IMR-90 (cell line): ENCODE results near the gene NAA30. TPM values are rescaled to one million over a fixed set of nuclear protein-coding genes. Genes with fewer than 3 reads are reported as not detected.

Experiments
- ATAC-seq: fragments of 200-7000 bp; cut with Tn5 transposase; 2 replicates; pipeline ENCODE4 v1.9.1; 2020; ENCODE audit warnings: low read depth, mild to moderate bottlenecking, moderate library complexity
- BruUV-seq: library from RNA; stranded (reverse); fragments of 400-500 nt; replicated peaks from 2 replicates; lab custom pipeline; 2021; lab: Mats Ljungman, UMichigan
- CTCF ChIA-PET: fragments of 300-600 bp; formaldehyde crosslinking; extraction: SDS; loops from one replicate; lab custom pipeline; 2021; ENCODE audit warnings: antibody characterized with exemption; lab: Yijun Ruan, JAX
- POLR2A ChIA-PET: fragments of 300-600 bp; sonication (Branson Sonifier 250); formaldehyde crosslinking; loops from one replicate; lab custom pipeline; 2022; ENCODE audit warnings: antibody characterized with exemption; ENCODE audit not compliant: unreplicated experiment; lab: Charles Lee
- DNase-seq: peaks from one replicate; pipeline ENCODE4 v3.0.0; 2013
- H2AFZ ChIP-seq: replicated peaks from 2 replicates; pipeline ENCODE3; 2013; ENCODE audit warnings: low read length, mild to moderate bottlenecking; ENCODE audit not compliant: poor library complexity
- H2AK5ac ChIP-seq: 2 replicates; pipeline ENCODE4 v1.6.1; 2013; ENCODE audit warnings: low read depth, low read length, inconsistent platforms
- H2AK9ac ChIP-seq: replicated peaks from 2 replicates; pipeline ENCODE3; 2013; ENCODE audit warnings: mild to moderate bottlenecking, low read depth, low read length, moderate library complexity; ENCODE audit not compliant: poor library complexity
- H2BK120ac ChIP-seq: 2 replicates; pipeline ENCODE4 v1.6.1; 2013; ENCODE audit warnings: low read depth, low read length, inconsistent platforms
- H2BK15ac ChIP-seq: 3 replicates; pipeline ENCODE4 v1.6.1; 2013; ENCODE audit warnings: low read depth, low read length, inconsistent platforms
- H2BK20ac ChIP-seq: 2 replicates; pipeline ENCODE4 v1.6.1; 2013; ENCODE audit warnings: low read depth, mild to moderate bottlenecking, inconsistent platforms, low read length, moderate library complexity
- H2BK5ac ChIP-seq: 2 replicates; pipeline ENCODE4 v1.6.1; 2013; ENCODE audit warnings: mild to moderate bottlenecking, low read depth, low read length, inconsistent platforms; ENCODE audit not compliant: poor library complexity, severe bottlenecking
- H3K14ac ChIP-seq: replicated peaks from 2 replicates; pipeline ENCODE4 v1.6.1; 2013; ENCODE audit warnings: low read depth, low read length, inconsistent platforms
- H3K18ac ChIP-seq: 2 replicates; pipeline ENCODE4 v1.6.1; 2013; ENCODE audit warnings: low read depth, low read length, control low read depth
- H3K23ac ChIP-seq: 2 replicates; pipeline ENCODE4 v1.6.1; 2013; ENCODE audit warnings: low read depth, low read length, inconsistent platforms
- H3K27ac ChIP-seq: 2 replicates; pipeline ENCODE4 v1.5.1; 2013; ENCODE audit warnings: mild to moderate bottlenecking, control low read depth, low read length; ENCODE audit not compliant: insufficient read depth
- H3K27me3 ChIP-seq: 2 replicates; pipeline ENCODE4 v1.6.1; 2013; ENCODE audit warnings: low read length; ENCODE audit not compliant: control insufficient read depth, insufficient read depth
- H3K36me3 ChIP-seq: 2 replicates; pipeline ENCODE4 v1.6.1; 2013; ENCODE audit warnings: low read length, mixed read lengths; ENCODE audit not compliant: control insufficient read depth, insufficient read depth
- H3K4ac ChIP-seq: 2 replicates; pipeline ENCODE4 v1.6.1; 2013; ENCODE audit warnings: low read depth, low read length, inconsistent platforms
- H3K4me1 ChIP-seq: 2 replicates; pipeline ENCODE4 v1.6.1; 2013; ENCODE audit warnings: low read length, mixed read lengths; ENCODE audit not compliant: control insufficient read depth, insufficient read depth
- H3K4me2 ChIP-seq: 2 replicates; pipeline ENCODE4 v1.6.1; 2013; ENCODE audit warnings: low read depth, mild to moderate bottlenecking, control low read depth, low read length, moderate library complexity
- H3K4me3 ChIP-seq: 2 replicates; pipeline ENCODE4 v1.5.1; 2013; ENCODE audit warnings: low read depth, mild to moderate bottlenecking, control low read depth, low read length, moderate library complexity; ENCODE audit not compliant: insufficient read depth
- H3K56ac ChIP-seq: 2 replicates; pipeline ENCODE4 v1.6.1; 2013; ENCODE audit warnings: low read length, inconsistent platforms; ENCODE audit not compliant: insufficient read depth; ENCODE audit errors: extremely low read depth
- H3K79me1 ChIP-seq, 2 experiments: 2 replicates each; pipeline ENCODE4 v1.6.1; 2013; ENCODE audit warnings: low read length in 2 of 2, inconsistent platforms in 1 of 2, low read depth in 1 of 2
- H3K9ac ChIP-seq: 2 replicates; pipeline ENCODE4 v1.6.1; 2013; ENCODE audit warnings: low read depth, low read length, control low read depth
- H3K9me1 ChIP-seq: 2 replicates; pipeline ENCODE4 v1.6.1; 2013; ENCODE audit warnings: low read length, inconsistent platforms; ENCODE audit not compliant: insufficient read depth
- H3K9me3 ChIP-seq: 2 replicates; pipeline ENCODE4 v1.6.1; 2013; ENCODE audit warnings: low read length; ENCODE audit not compliant: control insufficient read depth, insufficient read depth
- H4K20me1 ChIP-seq: 2 replicates; pipeline ENCODE4 v1.6.1; 2013; ENCODE audit warnings: low read length, inconsistent platforms; ENCODE audit not compliant: insufficient read depth
- H4K5ac ChIP-seq: 2 replicates; pipeline ENCODE4 v1.6.1; 2013; ENCODE audit warnings: mild to moderate bottlenecking, low read depth, low read length, control low read depth
- H4K8ac ChIP-seq, 2 experiments: 2 replicates each; pipeline ENCODE4 v1.6.1; 2013; ENCODE audit warnings: low read depth in 2 of 2, low read length in 2 of 2, control low read depth in 1 of 2, inconsistent platforms in 1 of 2
- H4K91ac ChIP-seq: 2 replicates; pipeline ENCODE4 v1.6.1; 2013; ENCODE audit warnings: low read depth, low read length, inconsistent platforms; ENCODE audit not compliant: insufficient read depth
- CHD1 ChIP-seq: IDR thresholded peaks from 2 replicates; pipeline ENCODE4 v1.6.1; 2012; ENCODE audit warnings: low read depth, low read length, improper control_type of control experiment
- MAFK ChIP-seq: IDR thresholded peaks from 2 replicates; pipeline ENCODE4 v1.6.1; 2012; ENCODE audit warnings: low read depth, low read length, improper control_type of control experiment
- WGBS, 2 experiments: methylation state at CpG; one replicate each; pipeline versions ENCODE4 v1.1.5 to v1.1.7; 2013; ENCODE audit warnings: missing lambda C conversion rate in 2 of 2; ENCODE audit not compliant: insufficient read length in 1 of 2; ENCODE audit errors: extremely low coverage in 2 of 2; 5-methylcytosine and 5-hydroxymethylcytosine counted together
- dilution Hi-C: fragments of 300-500 bp; cut with HindIII; formaldehyde crosslinking; loops from one replicate; pipeline ENCODE4 v1.14.3; 2018; ENCODE audit warnings: low sequenced_read_pairs; ENCODE audit not compliant: unreplicated experiment
- in situ Hi-C: fragments of 300-500 bp; cut with MboI; formaldehyde crosslinking; loops from 3 replicates; pipeline ENCODE4 v1.14.3; 2019; ENCODE audit warnings: low sequenced_read_pairs, inconsistent platforms, mixed read lengths
- intact Hi-C: fragments of 100-400 bp; cut with micrococcal nuclease; formaldehyde crosslinking; loops from 2 replicates; pipeline ENCODE4 v1.10.0; 2022
- polyA plus RNA-seq, 3 experiments: library from polyadenylated mRNA; depleted of rRNA; stranded (reverse); fragments of >200 nt; gene quantifications; 2 replicates each; pipeline ENCODE4 v1.2.3, GENCODE V29; 2012; ENCODE audit warnings: low replicate concordance in 1 of 3
- total RNA-seq: library from RNA; depleted of rRNA; stranded (reverse); fragments of >200 nt; gene quantifications from 2 replicates; pipeline ENCODE4 v1.2.3, GENCODE V29; 2012

The NAA30 gene
- total and polyA plus RNA-seq, 2 of the 4 experiments (the other 2 are of a cell fraction), result 5.8 to 24.4 TPM

GRCh38 chr14:57400556-57401494 lies 10.4 kb downstream of the NAA30 start:
- BruUV-seq, result no TSS peak
- dilution Hi-C loops (no loop called here), in situ Hi-C loops (no loop called here), intact Hi-C loops (no loop called here)
- Histone ChIP-seq H3K9ac (no peak overlapping the region), H4K20me1 (no peaks in the 10 kb centered on the region), H2BK20ac (no peak overlapping the region), H2BK5ac (no peak overlapping the region), H3K4me2 (no peak overlapping the region), H3K14ac (no peak overlapping the region), H3K4me3 (no peak overlapping the region), H2BK120ac (no peak overlapping the region), H3K9me3 (no peaks in the 10 kb centered on the region), H3K36me3 (peaks cover 14% of the 10 kb centered on the region), H3K18ac (no peak overlapping the region), H4K8ac (no peak overlapping the region), H2AK5ac (no peak overlapping the region), H3K56ac (no peak overlapping the region), H3K4me1 (peaks cover 1% of the 10 kb centered on the region; the same call in 1 of the 2 replicates), H3K27ac (no peak overlapping the region), H3K23ac (no peak overlapping the region), H2AFZ (no peak overlapping the region), H2AK9ac (no peak overlapping the region), H3K9me1 (peaks cover 3% of the 10 kb centered on the region; the same call in 1 of the 2 replicates), H4K91ac (no peak overlapping the region), H3K79me1 (peaks cover 17 to 42% of the 10 kb centered on the region in 2 experiments), H2BK15ac (no peak overlapping the region), H3K4ac (no peak overlapping the region), H3K27me3 (no peaks in the 10 kb centered on the region), H4K5ac (no peak overlapping the region)
- CTCF ChIA-PET, result interaction anchor here (0.7 kb wide), 1 partner anchor 563 kb away, joined by 4 read pairs; no protein-coding TSS in a partner anchor
- no CpG with 5 or more reads among the region's 4 CpGs for WGBS, 2 experiments
- DNase-seq, result no peak
- TF ChIP-seq MAFK (peak; percentile 89), CHD1 (no peak)
- ATAC-seq, result no peak
- POLR2A ChIA-PET, result no interaction called here
